Measurements from ENCODE around the gene BCL2L15.

DNA sequence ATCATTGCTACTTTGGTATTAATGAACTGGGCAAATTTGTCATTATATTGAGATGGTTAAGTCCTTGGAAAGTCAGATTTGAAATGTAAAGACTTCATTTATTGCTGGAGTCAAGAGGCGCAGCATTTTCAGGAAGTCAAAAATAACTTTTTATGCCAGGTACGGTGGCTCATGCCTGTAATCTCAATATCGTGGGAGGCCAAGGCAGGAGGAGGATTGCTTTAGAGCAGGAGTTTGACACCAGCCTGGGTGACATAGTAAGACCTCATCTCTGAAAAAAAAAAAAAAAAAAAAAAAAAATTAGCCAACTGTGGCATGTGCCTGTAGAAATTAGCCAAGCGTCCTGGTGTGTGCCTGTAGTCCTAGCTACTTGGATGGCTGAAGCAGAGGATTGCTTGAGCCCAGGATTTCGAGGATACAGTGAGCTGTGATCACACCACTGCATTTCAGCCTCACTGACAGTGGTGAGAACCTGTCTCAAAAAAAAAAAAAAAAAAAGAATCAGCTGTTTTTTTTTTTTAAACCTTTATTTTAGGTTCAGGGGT lies 47.2 kb upstream of the BCL2L15 start:
- TF ChIP-seq EZH2phosphoT487 (IDR thresholded peaks at IDR 0.05; ENCODE audit: insufficient read depth, low read depth), result no peak
- TF ChIP-seq EZH2 (IDR thresholded peaks at IDR 0.05; ENCODE audit: insufficient read depth, poor library complexity, severe bottlenecking), result no peak

Data from GM23248 (cell line).